HepG2 (cell line): Measurements from ENCODE around the gene ING5. TPM values are rescaled to one million over a fixed set of nuclear protein-coding genes. Genes with fewer than 3 reads are reported as not detected.
A peak's percentile ranks its signal among the peaks of the same experiment; 100 is the strongest.

Experiments used
- ARID3A ChIP-seq: IDR thresholded peaks from 2 replicates; pipeline ENCODE4 v1.6.1; 2012; ENCODE audit warnings: low read depth, low read length, improper control_type of control experiment
- ARNT2 ChIP-seq: sonication (generic); formaldehyde crosslinking; IDR thresholded peaks from 2 replicates; pipeline ENCODE4 v1.8.0; 2022; ENCODE audit warnings: mild to moderate bottlenecking, low read depth, missing genetic modification reagents, moderate library complexity
- ARNTL ChIP-seq: sonication (generic); formaldehyde crosslinking; IDR thresholded peaks from 2 replicates; pipeline ENCODE4 v1.4.0; 2020; ENCODE audit warnings: mild to moderate bottlenecking, missing genetic modification reagents
- ATF7 ChIP-seq, 2 experiments: fragments of 450-650 bp in 1 of 2; sonication (generic) in 1 of 2; formaldehyde crosslinking in 1 of 2; IDR thresholded peaks; 2 replicates each; pipeline versions ENCODE4 v1.4.0 to v1.6.1; 2016 to 2020; ENCODE audit warnings: antibody characterized with exemption in 1 of 2, mild to moderate bottlenecking in 1 of 2, missing genetic modification reagents in 1 of 2
- ATRX ChIP-seq: sonication (generic); formaldehyde crosslinking; IDR thresholded peaks from 2 replicates; pipeline ENCODE4 v1.4.0; 2020; ENCODE audit warnings: missing genetic modification reagents, borderline replicate concordance
- BCLAF1 ChIP-seq: fragments of 450-650 bp; IDR thresholded peaks from 2 replicates; pipeline ENCODE4 v1.6.1; 2017; ENCODE audit warnings: mild to moderate bottlenecking
- DNMT3B ChIP-seq: conservative IDR thresholded peaks from 2 replicates; pipeline ENCODE4 v1.6.1; 2016; ENCODE audit warnings: missing biosample characterization, control low read depth
- HCFC1 ChIP-seq: fragments of 150-350 bp; IDR thresholded peaks from 2 replicates; pipeline ENCODE4 v1.6.1; 2014; ENCODE audit warnings: low read depth, low read length
- IKZF4 ChIP-seq: sonication (generic); formaldehyde crosslinking; IDR thresholded peaks from 2 replicates; pipeline ENCODE4 v1.5.1; 2020; ENCODE audit warnings: borderline replicate concordance, mild to moderate bottlenecking, low read depth, missing genetic modification reagents; ENCODE audit errors: not compliant biosample characterization
- IRF2 ChIP-seq: IDR thresholded peaks from 2 replicates; pipeline ENCODE4 v1.6.1; 2018; ENCODE audit warnings: missing genetic modification reagents, missing compliant biosample characterization
- PAF1 ChIP-seq: IDR thresholded peaks from 2 replicates; pipeline ENCODE4 v1.6.1; 2016; ENCODE audit warnings: missing genetic modification reagents, missing compliant biosample characterization
- PAWR ChIP-seq: sonication (generic); formaldehyde crosslinking; IDR thresholded peaks from 2 replicates; pipeline ENCODE4 v1.4.0; 2020; ENCODE audit warnings: missing genetic modification reagents, mild to moderate bottlenecking, borderline replicate concordance
- SMARCE1 ChIP-seq: fragments of 450-650 bp; IDR thresholded peaks from 2 replicates; pipeline ENCODE4 v1.6.1; 2017; ENCODE audit warnings: borderline replicate concordance
- SYNCRIP ChIP-seq: fragments of 200-400 bp; formaldehyde crosslinking; IDR thresholded peaks from 2 replicates; pipeline ENCODE4 v1.6.1; 2018; ENCODE audit warnings: mild to moderate bottlenecking, low read depth, low read length; ENCODE audit not compliant: insufficient read depth
- TFAP4 ChIP-seq: sonication (generic); IDR thresholded peaks from 2 replicates; pipeline ENCODE4 v1.6.1; 2016; ENCODE audit warnings: low read depth, borderline replicate concordance
- ZMYM4 ChIP-seq: sonication (generic); formaldehyde crosslinking; IDR thresholded peaks from 2 replicates; pipeline ENCODE4 v1.8.1; 2023; ENCODE audit warnings: mild to moderate bottlenecking, missing genetic modification reagents
- ZNF331 ChIP-seq: sonication (generic); formaldehyde crosslinking; IDR thresholded peaks from 2 replicates; pipeline ENCODE4 v1.4.0; 2020; ENCODE audit warnings: missing genetic modification reagents
- ZNF484 ChIP-seq: sonication (generic); formaldehyde crosslinking; IDR thresholded peaks from 2 replicates; pipeline ENCODE4 v1.5.1; 2020; ENCODE audit warnings: mild to moderate bottlenecking, low read depth, missing genetic modification reagents, borderline replicate concordance
- ZNF549 ChIP-seq: sonication (generic); formaldehyde crosslinking; IDR thresholded peaks from 2 replicates; pipeline ENCODE4 v1.5.0; 2020; ENCODE audit warnings: missing genetic modification reagents
- ZNF569 ChIP-seq: sonication (generic); formaldehyde crosslinking; IDR thresholded peaks from 2 replicates; pipeline ENCODE4 v1.5.0; 2020; ENCODE audit warnings: mild to moderate bottlenecking, missing genetic modification reagents, moderate library complexity, borderline replicate concordance
- ZNF691 ChIP-seq: sonication (generic); formaldehyde crosslinking; IDR thresholded peaks from 2 replicates; pipeline ENCODE4 v1.4.0; 2020; ENCODE audit warnings: missing genetic modification reagents, low read depth, mild to moderate bottlenecking, borderline replicate concordance
- ZNF777 ChIP-seq: sonication (generic); formaldehyde crosslinking; IDR thresholded peaks from 2 replicates; pipeline ENCODE4 v1.4.0; 2020; ENCODE audit warnings: missing genetic modification reagents
- ZNF790 ChIP-seq: sonication (generic); formaldehyde crosslinking; IDR thresholded peaks from 2 replicates; pipeline ENCODE4 v1.8.0; 2022; ENCODE audit warnings: missing genetic modification reagents, mild to moderate bottlenecking, borderline replicate concordance
- polyA plus RNA-seq, 8 experiments: library from polyadenylated mRNA; depleted of rRNA in 3 of 8; stranded (reverse) in 7 of 8; unstranded in 1 of 8; fragments of >200 nt; fragmentation: Illumina TruSeq in 4 of 8; extraction: Trizol in 4 of 8; gene quantifications; 2 replicates each; pipeline versions ENCODE4 v1.2.1 to v1.2.3, GENCODE V29; 2011 to 2016; ENCODE audit warnings: low read depth in 4 of 8, missing spikeins in 1 of 8, mixed read lengths in 1 of 8; ENCODE audit not compliant: insufficient read depth in 1 of 8
- total RNA-seq, 5 experiments: library from RNA; depleted of rRNA; stranded (reverse); fragments of >200 nt; fragmentation: Illumina TruSeq; extraction: Trizol; gene quantifications; 2 replicates each; pipeline ENCODE4 v1.2.3, GENCODE V29; 2016; ENCODE audit warnings: low read depth in 1 of 5

The ING5 gene
- total and polyA plus RNA-seq, 2 of the 13 experiments (the other 11 are each of a cell fraction or from before 2014, with no cell fraction given): 61.9 to 71.9 TPM

GRCh38 chr2:241686650-241687425, 15.0 kb upstream of the ING5 start, which contains the start of gene DTYMK (continued):
- TF ChIP-seq IKZF4 (CRISPR knock-in tag): peak; percentile 24
- TF ChIP-seq SMARCE1: no peak
- TF ChIP-seq ARNTL (CRISPR knock-in tag): peak; percentile 69
- TF ChIP-seq ZNF790: peak; percentile 72; the same call in 1 of the 2 replicates
- TF ChIP-seq BCLAF1: no peak
- TF ChIP-seq IRF2 (CRISPR knock-in tag): peak; percentile 88; the same call in 1 of the 2 replicates
- peak; percentile 78 for TF ChIP-seq ZNF691 (CRISPR knock-in tag)
- peak; percentile 94 for TF ChIP-seq ARNT2 (CRISPR knock-in tag)
- TF ChIP-seq PAWR (CRISPR knock-in tag): no peak
- peak; percentile 95 for TF ChIP-seq ZMYM4
- TF ChIP-seq ZNF549: no peak
- TF ChIP-seq DNMT3B (CRISPR knock-in tag): no peak
- TF ChIP-seq HCFC1: peak; percentile 52
- TF ChIP-seq TFAP4: no peak; the same call in 1 of the 2 replicates
- no peak for TF ChIP-seq SYNCRIP
- TF ChIP-seq ZNF777: peak; percentile 84
- TF ChIP-seq ATF7 (IDR thresholded peaks at IDR 0.05): no peak
- TF ChIP-seq ATF7 (CRISPR knock-in tag; IDR thresholded peaks at IDR 0.05): 0 out of 2 replicates have a peak, but pooled peaks have one; percentile 52
- no peak for TF ChIP-seq ATRX (CRISPR knock-in tag)
- TF ChIP-seq PAF1 (CRISPR knock-in tag): no peak; the same call in 1 of the 2 replicates
- TF ChIP-seq ZNF331 (CRISPR knock-in tag): peak; percentile 81
- peak; percentile 19; the same call in 1 of the 2 replicates for TF ChIP-seq ARID3A
- no peak for TF ChIP-seq ZNF569 (CRISPR knock-in tag)
- TF ChIP-seq ZNF484 (CRISPR knock-in tag): no peak; the same call in 1 of the 2 replicates
